Hippocampal formation (tissue), 2 donors: ENCODE data around the gene ALX4.

Experiments
- DNase-seq, 2 donors: peaks; one replicate each; lab custom pipeline; 2025; lab: John Stamatoyannopoulos, UW

The ALX4 gene

DNA sequence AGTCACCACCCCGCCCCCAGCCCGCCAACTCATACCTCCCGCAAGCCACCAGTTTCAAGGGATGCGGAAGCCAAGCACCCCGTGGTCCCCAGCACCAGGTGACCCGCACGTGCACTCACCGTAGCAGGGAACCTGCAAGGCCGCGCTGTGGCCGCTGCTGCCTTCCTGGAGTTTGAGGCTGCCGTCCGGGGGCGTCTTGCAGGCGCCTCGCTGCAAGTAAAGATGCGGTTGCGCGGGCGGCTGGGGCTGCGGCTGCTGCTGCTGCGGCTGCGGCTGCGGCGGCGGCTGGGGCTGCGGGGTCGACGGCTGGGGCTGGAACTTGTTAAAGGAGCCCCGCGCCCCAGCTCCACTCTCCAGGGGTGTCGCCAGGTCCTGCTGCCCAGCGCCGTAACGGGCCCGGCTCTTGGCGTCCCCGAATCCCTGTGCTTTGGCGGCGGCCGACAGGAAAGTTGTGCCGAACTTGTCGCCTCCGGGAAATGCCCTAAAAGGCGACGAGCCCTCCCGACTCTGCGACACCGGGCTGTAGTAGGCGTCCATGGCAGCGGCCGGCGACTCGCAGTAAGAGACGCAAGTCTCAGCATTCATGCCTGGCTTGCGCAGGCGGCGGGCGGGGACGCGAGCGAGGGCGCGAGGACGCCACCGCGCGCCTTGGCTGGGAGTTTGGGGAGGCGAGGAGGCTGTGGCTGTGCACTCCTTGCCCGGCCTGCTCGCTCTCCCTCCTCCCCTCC lies at the start of gene ALX4:
Gene ALX4, minus strand, starts transcription at position 662 of the 728 bp plus-strand sequence. Its CDS starts 77 bp downstream, at position 585.
- no peak for DNase-seq

DNA sequence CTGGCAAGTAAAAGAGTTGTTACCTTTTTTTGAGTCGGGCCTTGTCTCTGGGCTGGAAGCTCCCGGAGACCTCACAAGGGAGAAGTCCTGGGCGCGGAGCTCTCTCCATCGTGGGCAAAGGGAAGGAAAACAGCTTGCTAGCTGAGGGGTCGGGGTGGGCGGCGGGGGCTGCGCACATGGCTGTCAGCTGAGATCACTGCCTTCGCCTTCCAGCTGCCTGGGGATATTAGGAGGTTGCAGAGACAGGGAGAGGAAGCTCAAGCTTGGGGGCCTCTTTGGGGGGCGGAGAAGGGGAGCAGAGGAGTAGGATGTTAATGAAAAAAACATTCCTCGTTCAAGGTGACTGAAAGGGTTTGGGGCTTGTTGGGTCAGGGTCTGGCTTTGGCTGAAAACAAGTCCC lies 49.2 kb upstream of the ALX4 start:
- DNase-seq: no peak

DNA sequence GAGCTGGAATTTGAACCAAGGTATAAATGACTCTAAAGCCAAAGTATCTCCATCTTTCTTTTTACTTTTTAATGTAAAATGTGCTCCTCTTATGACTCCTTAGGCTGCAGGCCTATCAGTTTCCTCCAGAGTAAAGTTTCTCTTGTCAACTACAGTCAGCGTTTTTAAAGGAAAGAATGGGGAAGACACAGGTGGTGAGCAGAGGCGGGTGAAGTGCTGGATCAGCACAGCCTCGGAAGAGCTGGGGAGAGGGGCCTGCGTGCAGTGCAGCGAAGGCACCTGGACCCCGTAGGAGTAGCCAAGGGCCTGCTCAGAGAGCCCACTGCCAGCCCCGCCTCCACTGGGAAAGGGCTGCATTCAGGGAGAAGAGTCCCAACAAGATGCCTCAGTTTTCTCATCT lies 48.8 kb upstream of the ALX4 start:
- DNase-seq: no peak

DNA sequence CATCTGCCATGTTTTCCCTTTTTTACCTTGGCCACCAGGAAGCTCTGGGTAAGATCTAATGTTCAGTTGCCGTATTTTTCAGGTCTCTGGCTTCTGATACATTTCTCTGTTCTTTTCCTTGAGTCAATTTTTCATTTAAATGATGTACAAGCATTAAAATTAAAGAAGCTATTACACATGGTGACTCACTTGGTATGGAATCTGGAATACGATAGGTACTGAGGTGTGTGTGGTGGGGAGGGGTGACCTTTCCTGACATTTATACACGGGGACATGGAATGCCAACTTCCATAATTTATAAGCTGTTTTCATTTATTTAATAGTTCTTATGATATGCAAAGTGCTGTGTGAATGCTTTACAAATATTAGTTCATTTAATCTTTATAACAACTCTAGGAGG lies 47.8 kb upstream of the ALX4 start:
- no peak for DNase-seq

DNA sequence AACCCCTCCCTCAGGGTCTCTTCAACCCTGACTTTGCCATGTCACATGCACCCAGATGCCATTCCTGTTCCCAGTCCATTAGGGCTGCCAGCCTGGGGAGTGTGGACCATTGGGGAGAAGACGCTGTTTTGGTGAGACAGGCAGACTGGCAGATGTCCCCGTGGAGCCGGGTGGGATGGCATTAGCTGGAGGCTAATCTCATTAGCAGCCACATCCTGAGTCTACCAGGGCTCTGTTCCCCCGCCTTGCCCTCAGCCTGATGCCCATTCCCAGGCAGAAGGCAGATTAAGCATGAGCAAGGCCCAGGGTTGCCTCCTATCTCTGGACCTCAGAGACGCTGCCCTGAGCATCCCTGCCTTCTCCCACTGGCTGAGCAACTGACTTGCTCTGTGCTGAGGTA lies 46.4 kb upstream of the ALX4 start:
- no peak for DNase-seq

DNA sequence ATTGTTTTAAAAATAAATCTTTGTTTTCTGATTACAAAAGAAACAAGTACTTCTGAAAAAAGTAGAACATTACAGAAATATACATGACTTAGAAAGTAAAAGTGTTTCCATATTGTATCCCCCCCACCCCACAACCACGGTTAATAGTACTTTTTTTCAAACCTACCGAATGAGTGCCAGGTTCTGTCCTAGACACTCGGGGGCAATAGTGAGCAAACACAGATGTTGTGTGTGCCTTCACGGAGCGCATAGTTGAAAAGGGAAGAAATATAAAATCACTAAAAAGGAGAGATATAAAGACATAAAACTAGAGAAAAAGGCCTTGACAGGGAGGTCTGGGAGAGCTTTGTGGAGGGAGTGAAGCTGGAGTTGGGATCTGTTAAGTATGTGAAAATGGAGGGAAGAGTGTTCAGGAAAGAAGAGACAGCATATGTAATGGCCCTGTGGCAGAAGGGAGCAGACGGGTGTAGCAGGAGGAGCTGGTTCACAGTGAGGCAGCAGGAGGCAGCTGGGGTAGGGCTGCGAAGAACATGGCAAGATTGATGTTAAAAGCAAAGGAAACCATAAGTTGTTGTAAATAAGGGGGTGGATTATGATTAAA lies 42.1 kb upstream of the ALX4 start:
- DNase-seq: no peak

DNA sequence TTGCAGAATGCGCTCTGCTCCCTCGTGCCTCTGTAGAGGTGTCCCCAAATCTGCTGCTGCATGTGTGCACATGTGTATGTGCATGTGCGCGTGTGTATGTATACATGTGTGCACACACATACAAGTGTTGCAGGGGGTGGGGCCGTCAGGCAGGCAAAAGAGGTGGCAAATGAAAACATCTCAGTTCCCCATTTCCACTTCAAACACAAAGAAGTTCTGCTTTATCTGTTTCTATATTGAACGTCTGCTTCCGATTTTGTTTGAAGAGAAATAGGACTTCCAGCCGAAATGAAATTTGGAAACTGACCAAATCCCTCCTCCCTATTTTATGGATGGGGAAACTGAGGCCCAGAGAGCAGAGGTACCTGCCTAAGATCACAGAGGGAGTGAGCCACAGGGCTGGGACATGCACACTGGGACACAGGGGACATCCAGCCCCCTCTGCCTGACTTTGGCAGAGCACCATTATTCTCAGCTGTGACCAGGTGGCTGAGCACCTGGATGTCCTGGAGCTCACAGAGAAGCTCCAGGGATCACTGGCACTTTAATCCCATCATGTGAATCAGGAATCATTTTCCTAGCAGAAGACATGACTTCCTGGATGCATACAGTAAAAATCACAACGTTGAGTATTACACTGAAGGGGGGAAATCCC lies 41.2 kb upstream of the ALX4 start:
- DNase-seq: no peak

DNA sequence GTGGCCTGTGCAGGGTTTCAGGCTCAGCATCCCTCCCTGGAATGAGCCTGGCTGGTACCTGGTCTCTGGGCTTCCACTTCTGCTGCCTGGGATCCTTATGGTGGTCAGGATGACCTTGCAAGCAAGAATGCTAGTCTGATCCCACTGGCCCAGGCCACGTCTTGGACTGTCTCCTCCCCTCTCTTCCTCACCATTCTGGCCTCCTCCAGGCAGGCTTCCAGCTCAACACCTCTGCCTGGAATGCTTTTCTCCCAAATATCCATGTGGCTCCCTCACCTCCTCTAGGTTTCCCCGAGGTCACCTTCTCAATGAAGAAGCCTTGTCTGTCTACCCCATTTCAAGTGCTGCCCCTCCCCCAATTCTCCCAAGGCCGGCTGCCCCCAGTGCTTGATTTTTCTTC lies 39.4 kb upstream of the ALX4 start:
- no peak for DNase-seq

DNA sequence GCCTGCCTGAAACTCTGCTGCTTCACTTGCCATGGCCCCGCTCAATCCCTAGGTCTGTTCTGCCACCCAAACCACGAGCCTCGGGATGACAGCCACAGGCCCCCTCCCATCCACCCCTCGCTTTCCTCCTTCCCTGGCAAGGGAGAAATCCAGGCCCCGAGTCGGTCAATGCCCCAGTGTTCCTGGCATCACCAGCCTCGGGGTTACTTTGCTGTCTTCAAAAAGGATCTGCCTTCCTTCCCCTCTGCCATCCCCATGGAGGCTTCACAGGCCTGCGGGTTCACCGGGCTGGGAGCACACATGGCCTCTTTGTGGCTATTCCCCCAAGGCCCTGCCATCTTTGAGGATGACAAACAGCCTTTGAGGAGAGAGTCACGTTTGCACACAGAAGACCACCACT lies 38.8 kb upstream of the ALX4 start:
- DNase-seq: no peak

DNA sequence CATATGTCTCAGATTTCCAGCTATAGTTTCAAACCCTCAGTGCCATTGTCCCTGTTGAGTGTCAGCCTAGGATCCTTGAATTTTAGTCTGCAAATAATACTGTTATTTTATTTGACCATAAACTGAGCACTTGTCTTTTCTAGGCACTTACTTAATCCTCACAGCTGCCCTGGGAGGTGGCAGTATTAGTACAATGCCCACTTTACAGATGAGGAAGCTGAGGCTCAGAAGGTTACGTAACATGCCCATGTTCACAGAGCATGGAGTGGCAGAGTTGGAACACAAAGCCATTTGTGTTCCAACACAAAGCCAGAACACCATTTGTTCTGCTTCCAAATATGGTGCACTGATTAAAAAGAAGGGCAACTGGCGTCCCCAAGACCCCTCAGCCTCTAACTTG lies 38.2 kb upstream of the ALX4 start:
- DNase-seq: no peak

DNA sequence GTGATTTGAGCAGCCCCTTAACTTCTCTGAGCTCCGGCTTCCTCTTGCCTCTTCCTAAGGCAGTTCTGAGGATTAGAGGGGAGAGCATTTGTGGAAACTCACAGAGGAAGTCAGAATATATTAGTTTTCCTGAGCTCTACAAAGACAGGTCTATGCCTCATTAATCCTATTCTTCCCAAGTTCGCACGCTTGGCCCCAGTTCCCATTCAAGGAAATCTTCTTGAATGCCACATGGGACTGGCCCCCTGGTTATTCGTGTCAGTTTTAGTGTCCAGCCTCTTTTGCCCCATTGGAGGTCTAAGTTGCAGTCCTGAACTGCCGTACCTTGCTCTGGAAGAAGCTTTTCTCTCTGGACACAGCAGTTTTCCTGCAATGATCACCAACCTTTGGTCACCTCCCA lies 37.6 kb upstream of the ALX4 start:
- no peak for DNase-seq

DNA sequence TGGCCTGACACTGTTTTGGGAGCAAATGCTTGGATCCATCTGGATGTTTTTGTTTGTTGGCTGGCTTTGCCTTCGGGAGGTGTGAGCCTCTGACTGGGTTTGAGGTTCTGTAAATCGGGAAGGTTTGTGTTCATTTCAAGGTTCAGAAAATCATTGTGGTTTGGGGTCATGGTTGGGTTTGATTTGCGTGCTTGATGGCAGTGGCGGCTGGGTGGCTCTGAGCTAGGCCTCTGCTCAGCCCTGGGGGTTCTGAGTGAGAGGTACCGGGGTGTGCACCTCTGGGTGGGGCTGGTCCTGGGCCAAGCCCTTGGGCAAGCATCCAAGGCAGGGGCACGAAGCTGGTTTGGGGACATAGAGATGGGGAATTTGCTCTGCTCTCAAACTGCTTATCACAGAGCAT lies 37.0 kb upstream of the ALX4 start:
- DNase-seq: no peak

DNA sequence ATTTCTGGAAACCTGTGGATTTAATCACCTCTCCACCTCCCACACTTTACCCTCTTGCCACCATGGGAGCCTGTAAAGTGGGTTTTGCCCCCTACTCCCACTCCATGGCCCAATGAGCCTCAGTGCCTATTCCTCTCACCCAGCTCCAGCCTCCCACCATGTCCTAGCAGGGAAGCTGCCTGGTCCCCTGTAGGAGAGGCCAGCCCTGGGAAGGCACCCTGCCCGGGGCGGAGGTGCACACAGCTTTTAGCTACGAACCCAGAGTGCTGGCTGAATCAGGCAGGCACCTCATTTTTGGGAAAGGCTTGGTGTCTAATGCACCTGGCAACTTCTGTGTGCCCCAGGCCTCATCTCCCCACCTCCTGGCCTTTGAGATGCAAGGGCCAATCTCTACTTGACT lies 35.8 kb upstream of the ALX4 start:
- DNase-seq: no peak

DNA sequence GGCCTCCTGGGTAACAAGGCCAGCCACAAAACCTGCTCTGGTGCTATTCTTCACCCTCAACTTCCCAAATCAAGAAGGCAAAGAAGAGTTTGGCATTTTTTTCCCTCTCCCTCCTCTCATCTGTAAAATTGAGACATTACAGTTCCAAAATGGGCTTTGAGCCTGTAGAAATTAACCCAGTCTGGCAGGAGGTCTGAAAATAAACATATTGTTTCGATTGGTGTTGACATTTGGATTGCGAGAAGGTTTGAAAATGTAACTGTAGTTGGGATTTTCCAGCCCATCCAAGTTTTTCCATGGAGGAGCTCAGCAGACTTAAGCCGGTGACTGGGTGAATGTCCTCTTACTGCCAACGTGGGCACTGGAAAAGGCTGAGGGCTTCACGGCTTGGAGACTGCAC lies 35.0 kb upstream of the ALX4 start:
- DNase-seq: no peak

DNA sequence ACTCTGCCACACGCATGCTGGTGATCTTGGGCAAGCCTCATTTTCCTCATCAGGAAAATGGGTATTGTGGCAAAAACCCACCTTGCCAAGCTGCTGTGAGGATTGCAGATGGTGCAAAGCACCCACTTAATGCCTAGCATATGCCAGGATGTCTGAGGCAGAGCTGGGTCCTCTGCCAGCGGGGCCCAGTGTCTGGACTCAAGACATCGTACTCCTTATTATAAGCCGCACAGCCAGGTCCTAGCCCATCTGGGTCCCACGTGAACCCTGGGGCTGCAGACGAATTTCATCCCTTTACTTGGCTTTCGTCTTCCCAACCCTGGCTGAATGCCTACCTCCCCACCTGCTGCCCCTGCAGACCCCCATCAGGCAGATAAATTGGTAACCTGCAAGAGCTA lies 34.5 kb upstream of the ALX4 start:
- no peak for DNase-seq

DNA sequence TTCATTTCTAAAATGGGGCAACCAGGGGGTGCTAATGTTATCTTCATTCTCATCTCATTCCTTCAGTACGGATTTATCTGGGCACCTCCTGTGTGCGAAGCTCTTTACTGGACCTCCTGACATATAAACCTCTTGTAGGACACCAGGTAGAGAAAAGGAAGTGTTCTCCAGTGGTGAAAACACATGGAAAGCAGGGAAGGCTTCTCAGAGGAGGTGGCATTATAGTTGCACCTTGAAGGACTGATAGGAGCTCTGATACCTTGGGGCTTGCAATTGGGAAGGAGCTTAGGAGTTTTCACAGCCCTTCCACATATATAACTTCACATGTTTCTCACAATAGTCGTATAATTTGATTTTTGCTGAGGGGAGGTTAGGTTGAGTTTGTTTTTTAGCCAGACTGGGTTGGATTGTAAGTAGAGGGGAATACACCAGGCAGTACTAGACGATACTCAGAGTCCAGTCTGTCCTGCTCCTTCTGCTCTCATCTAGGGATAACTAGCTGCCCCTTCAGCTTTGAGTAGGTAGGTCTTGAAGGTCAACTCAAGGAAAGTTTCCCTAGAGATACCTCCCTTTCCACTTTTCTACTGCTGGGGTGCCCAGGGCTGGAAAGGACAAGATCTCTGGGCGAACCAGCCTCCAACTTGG lies 34.0 kb upstream of the ALX4 start:
- DNase-seq: no peak

DNA sequence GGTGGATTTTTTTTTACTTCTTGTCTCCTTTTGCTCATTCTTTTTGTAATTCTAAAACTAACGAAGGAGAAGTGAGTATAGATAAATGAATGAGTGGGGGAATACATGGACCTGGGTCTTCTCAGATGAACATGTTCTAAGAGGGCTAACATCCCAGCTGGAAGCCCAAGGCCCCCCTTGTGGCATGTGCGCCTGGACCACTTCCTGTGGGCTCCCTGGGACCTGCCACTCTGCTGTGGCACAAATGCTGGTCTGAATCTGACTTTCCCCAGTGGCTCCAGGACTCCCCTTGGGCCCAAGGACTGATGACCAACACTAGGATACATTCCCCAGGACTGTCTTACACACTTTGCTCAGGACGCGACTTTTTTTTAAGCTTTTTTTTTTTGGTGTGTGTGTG lies 32.7 kb upstream of the ALX4 start:
- no peak for DNase-seq

DNA sequence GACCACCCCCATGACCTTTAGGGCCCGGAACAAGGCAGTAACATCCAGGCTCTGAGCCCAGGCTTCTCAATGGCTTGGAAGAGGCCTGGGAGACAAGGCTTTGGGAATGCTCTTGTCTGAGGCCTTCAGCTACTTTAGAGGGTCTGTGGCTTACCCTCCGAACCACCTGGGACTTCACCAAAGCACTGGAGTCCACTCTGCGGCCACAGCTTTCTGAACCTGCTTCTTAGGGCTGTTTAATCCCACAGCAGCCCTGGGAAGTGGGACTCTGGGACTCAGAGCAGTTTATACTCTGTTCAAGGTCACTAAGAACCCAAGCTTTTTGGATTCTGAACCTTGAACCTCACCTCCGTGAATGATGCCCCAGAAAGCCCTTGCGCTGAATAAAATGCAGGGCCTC lies 30.7 kb upstream of the ALX4 start:
- no peak for DNase-seq

DNA sequence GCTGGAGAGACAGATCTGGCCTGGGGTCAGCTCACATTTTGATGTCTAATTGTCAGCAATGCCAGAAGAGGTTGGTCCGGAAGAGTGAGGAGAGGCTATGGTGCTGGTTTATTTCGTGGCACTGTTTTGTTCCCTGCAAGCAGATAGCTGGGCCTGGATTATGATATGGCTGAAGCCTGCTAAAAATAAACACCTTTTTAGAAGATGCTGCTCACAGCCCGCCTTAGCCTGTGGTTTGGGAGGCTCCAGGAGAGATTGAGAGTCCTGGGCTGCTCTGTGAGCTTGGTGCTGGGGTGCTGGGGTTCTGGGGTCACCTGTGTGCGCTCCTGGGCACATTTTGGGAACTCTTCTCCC lies 29.6 kb upstream of the ALX4 start:
- no peak for DNase-seq

DNA sequence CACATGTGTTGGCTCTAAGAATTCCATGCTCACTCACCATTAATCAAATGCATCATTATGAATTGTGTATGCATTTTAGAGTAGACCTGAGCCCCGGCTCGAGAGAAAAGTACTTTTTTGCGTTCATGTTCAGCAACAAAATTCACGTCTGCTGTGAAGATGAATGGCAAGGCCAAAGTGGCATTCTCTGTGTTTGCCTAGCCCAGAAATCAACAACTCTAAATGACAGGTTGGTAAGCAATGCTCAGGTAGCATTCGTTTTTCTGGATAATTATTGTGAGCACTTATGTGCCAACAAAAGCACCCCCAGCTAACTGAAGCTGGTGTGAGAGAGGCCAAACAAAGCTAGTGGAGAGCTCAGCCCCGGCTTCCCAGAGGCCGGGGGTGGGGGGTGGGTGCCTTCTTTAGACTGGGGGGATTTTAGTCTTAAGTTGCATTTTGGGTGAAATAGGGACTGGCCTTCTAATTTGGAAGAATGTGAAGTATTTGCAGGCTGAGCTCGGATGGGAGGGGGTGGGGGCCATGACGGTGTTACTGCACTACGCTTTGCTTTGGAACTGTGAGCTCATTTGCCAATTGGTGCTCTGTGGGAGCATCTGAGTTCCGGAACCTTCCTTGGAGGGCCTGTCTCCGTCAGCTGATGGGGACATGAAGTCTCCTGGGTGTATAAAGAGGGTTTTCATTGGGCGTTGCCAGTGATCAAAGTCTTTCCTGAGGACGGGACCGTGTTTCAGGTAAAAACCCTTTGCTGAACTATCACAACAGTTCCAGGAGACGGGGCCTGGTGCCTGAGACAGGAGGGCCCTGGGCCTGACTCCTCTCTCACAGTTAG lies 29.0 kb upstream of the ALX4 start:
- no peak for DNase-seq

DNA sequence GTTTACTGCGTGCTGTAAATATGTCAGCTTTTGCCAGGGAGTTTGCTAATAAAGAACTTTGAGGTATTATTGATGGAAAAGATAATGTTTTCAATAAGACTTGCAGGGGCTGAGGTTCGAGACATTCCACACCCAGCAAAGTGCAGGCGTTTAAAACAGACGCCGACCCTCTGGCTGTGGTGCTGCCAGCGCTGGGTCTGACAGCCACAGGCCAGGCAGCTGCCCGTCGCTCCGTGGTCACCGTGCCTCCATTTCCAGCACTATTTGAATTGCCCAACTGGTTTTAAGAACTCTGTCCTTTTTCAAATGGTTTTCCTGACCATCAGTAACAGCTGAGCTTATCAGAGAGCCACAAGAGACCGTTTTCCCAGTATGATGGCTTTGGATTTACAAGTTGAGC lies 28.1 kb upstream of the ALX4 start:
- no peak for DNase-seq

DNA sequence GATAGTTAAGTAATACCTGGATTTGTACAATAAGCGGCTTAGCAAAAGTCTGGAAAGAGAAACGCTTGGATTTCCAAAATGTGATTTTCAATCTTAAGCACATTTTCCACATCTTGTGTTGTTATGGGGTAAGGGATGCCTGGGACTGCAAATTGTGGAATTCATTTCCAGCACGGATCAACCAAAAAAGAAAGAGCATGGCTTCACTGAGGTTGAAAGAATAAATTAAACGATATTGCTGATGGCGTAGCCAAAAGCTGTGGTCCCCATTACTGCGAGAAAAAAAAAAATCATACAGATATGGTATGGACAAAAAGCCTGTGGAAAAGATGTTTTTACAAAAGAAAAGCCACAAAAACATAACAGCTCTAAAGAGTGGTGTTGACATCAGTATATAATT lies 26.0 kb upstream of the ALX4 start:
- no peak for DNase-seq
